Endothelial cell of umbilical vein (primary cell): Measurements from ENCODE around the gene CLEC6A. TPM values are rescaled to one million over a fixed set of nuclear protein-coding genes. Genes with fewer than 3 reads are reported as not detected.

ENCODE experiments used
- BruUV-seq: library from RNA; stranded (reverse); fragments of 400-500 nt; replicated peaks from 2 replicates; lab custom pipeline; 2021; lab: Mats Ljungman, UMichigan
- CTCF ChIA-PET: fragments of 300-600, 350-600 bp; sonication (Branson Sonifier 250); formaldehyde crosslinking; loops from one replicate; lab custom pipeline; 2021; ENCODE audit warnings: antibody characterized with exemption, inconsistent platforms; lab: Charles Lee
- POLR2A ChIA-PET: fragments of 300-600, 350-600 bp; sonication (Branson Sonifier 250); formaldehyde crosslinking; loops from one replicate; lab custom pipeline; 2021; ENCODE audit warnings: antibody characterized with exemption, inconsistent platforms; lab: Charles Lee
- DNase-seq: peaks from one replicate; pipeline ENCODE4 v3.0.0-alpha.2; 2011; ENCODE audit warnings: low read depth, low spot score
- FAIRE-seq: peaks from 2 replicates; lab custom pipeline; 2011; peaks lifted over from hg19 to GRCh38; lab: Jason Lieb, UNC
- H2AFZ ChIP-seq: 2 replicates; pipeline ENCODE4 v1.6.0; 2012; ENCODE audit warnings: low read depth, low read length, control low read depth, inconsistent platforms
- H3K27ac ChIP-seq: 2 replicates; pipeline ENCODE4 v1.5.1; 2011; ENCODE audit warnings: low read depth, mild to moderate bottlenecking, control low read depth, low read length, moderate library complexity; ENCODE audit not compliant: insufficient read depth
- H3K27me3 ChIP-seq, 2 experiments: 2 replicates each; pipeline versions ENCODE4 v1.6.0 to v1.6.1; 2011; ENCODE audit warnings: low read length in 2 of 2, mixed read lengths in 1 of 2; ENCODE audit not compliant: control insufficient read depth in 2 of 2, insufficient read depth in 2 of 2
- H3K36me3 ChIP-seq, 2 experiments: 2 replicates in 1 of 2; 3 replicates in 1 of 2; pipeline ENCODE4 v1.5.1; 2011; ENCODE audit warnings: low read length in 2 of 2, mild to moderate bottlenecking in 1 of 2, moderate library complexity in 1 of 2; ENCODE audit not compliant: control insufficient read depth in 2 of 2, insufficient read depth in 2 of 2; ENCODE audit errors: extremely low read depth in 1 of 2
- H3K4me1 ChIP-seq: 3 replicates; pipeline ENCODE4 v1.5.1; 2011; ENCODE audit warnings: mild to moderate bottlenecking, low read length; ENCODE audit not compliant: control insufficient read depth, insufficient read depth; ENCODE audit errors: extremely low read depth
- H3K4me2 ChIP-seq: 2 replicates; pipeline ENCODE4 v1.6.1; 2011; ENCODE audit warnings: low read length, control low read depth, mixed read lengths; ENCODE audit not compliant: insufficient read depth
- H3K4me3 ChIP-seq, 3 experiments: fragments of 200-600 bp in 1 of 3; sonication (generic), shearing (Covaris generic) in 1 of 3; replicated peaks in 1 of 3; 2 replicates each; pipeline ENCODE4 v1.5.1; 2011 to 2016; ENCODE audit warnings: control low read depth in 3 of 3, low read length in 3 of 3, mild to moderate bottlenecking in 2 of 3, inconsistent platforms in 1 of 3, low read depth in 1 of 3, moderate library complexity in 1 of 3; ENCODE audit not compliant: insufficient read depth in 1 of 3
- H3K79me2 ChIP-seq: 2 replicates; pipeline ENCODE4 v1.6.0; 2012; ENCODE audit warnings: low read length, inconsistent platforms; ENCODE audit not compliant: control insufficient read depth, insufficient read depth
- H3K9ac ChIP-seq: replicated peaks from 2 replicates; pipeline ENCODE3; 2011; ENCODE audit warnings: low read length, control low read depth; ENCODE audit not compliant: insufficient read depth; ENCODE audit errors: extremely low read depth
- H3K9me1 ChIP-seq: replicated peaks from 3 replicates; pipeline ENCODE4 v1.6.0; 2011; ENCODE audit warnings: mild to moderate bottlenecking, low read length; ENCODE audit not compliant: control insufficient read depth, insufficient read depth; ENCODE audit errors: extremely low read depth
- H3K9me3 ChIP-seq: replicated peaks from 2 replicates; pipeline ENCODE4 v1.5.1; 2012; ENCODE audit warnings: low read length, inconsistent platforms; ENCODE audit not compliant: control insufficient read depth, insufficient read depth
- H4K20me1 ChIP-seq: replicated peaks from 2 replicates; pipeline ENCODE3; 2011; ENCODE audit warnings: mild to moderate bottlenecking, low read length; ENCODE audit not compliant: control insufficient read depth, insufficient read depth; ENCODE audit errors: extremely low read depth
- FOS ChIP-seq: IDR thresholded peaks from 2 replicates; pipeline ENCODE4 v1.6.1; 2011; ENCODE audit warnings: mild to moderate bottlenecking, low read length, moderate library complexity, borderline replicate concordance; ENCODE audit not compliant: insufficient read depth
- GATA2 ChIP-seq: IDR thresholded peaks from 2 replicates; pipeline ENCODE4 v1.7.0; 2011; ENCODE audit warnings: low read depth, mild to moderate bottlenecking, moderate library complexity, mixed read lengths, low read length; ENCODE audit not compliant: insufficient read length, insufficient read depth
- JUN ChIP-seq: IDR thresholded peaks from 2 replicates; pipeline ENCODE4 v1.6.1; 2011; ENCODE audit warnings: borderline replicate concordance, low read depth; ENCODE audit not compliant: insufficient read length, insufficient read depth
- MYC ChIP-seq: IDR thresholded peaks from one replicate; pipeline ENCODE4 v1.6.1; 2011; ENCODE audit warnings: mild to moderate bottlenecking, low read depth, low read length
- POLR2A ChIP-seq: IDR thresholded peaks from 2 replicates; pipeline ENCODE4 v1.6.1; 2012; ENCODE audit warnings: low read depth, mild to moderate bottlenecking, control low read depth, low read length
- dilution Hi-C: fragments of 300-500 bp; cut with MboI; formaldehyde crosslinking; loops from one replicate; pipeline ENCODE4 v1.15.0; 2019; ENCODE audit warnings: low sequenced_read_pairs; ENCODE audit not compliant: extremely low pct_ligation_motif_present
- intact Hi-C: fragments of 100-400 bp; cut with micrococcal nuclease; formaldehyde crosslinking; loops from one replicate; pipeline ENCODE4 v1.10.0; 2022
- polyA plus RNA-seq, 4 experiments: library from polyadenylated mRNA; depleted of rRNA in 3 of 4; stranded (reverse) in 3 of 4; unstranded in 1 of 4; fragments of >200 nt; gene quantifications; 2 replicates each; pipeline versions ENCODE4 v1.2.1 to v1.2.3, GENCODE V29; 2011 to 2012; ENCODE audit warnings: missing spikeins in 1 of 4
- total RNA-seq: library from RNA; stranded (reverse); gene quantifications from 2 replicates; pipeline ENCODE4 v1.2.3, GENCODE V29; 2021
- TF ChIP-seq, protein P1 (sequence below), 2 donors: IDR thresholded peaks; 1 replicate in 1 of 2; 2 replicates in 1 of 2; pipeline ENCODE4 v1.5.1; 2011; ENCODE audit warnings: low read length in 2 of 2, mild to moderate bottlenecking in 2 of 2, moderate library complexity in 2 of 2, control low read depth in 1 of 2, inconsistent platforms in 1 of 2, low read depth in 1 of 2; ENCODE audit not compliant: insufficient read depth in 1 of 2; ENCODE audit errors: extremely low read depth in 1 of 2
- TF ChIP-seq, protein P2 (sequence below): IDR thresholded peaks from 2 replicates; pipeline ENCODE4 v1.6.1; 2011; ENCODE audit not compliant: insufficient read depth, insufficient read length

The CLEC6A gene
- total and polyA plus RNA-seq, 2 donors (not counting 3 experiments of a cell fraction or from before 2014, with no cell fraction given) = not detected

DNA sequence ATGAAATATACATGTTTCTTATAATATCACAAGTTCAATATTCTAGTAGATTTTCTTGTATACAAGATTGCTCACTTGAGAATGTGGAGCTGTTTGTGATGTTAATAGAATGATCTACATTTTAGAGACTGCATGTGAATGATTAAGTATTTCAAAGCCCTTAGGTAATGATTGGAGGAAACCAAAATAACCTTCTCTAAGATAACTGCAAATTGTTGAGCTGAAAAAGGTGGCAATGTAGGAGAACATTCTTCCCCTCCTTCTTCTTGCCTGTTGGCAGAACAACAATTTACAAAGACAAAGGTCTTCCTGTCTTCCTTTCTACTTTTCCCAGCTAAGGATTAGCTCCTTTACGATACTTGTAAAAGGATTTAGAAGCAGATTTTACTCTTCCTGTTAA, 2.0 kb upstream of the CLEC6A start:
- Histone ChIP-seq H3K27ac (no peak overlapping the region), H3K36me3 (no peaks in the 10 kb centered on the region), H3K9me1 (no peaks in the 10 kb centered on the region), H3K4me2 (no peak overlapping the region), H3K4me3 (no peak overlapping the region), H2AFZ (no peak overlapping the region), H3K27me3 (peaks cover 0 to 3% of the 10 kb centered on the region in 2 experiments), H4K20me1 (no peaks in the 10 kb centered on the region), H3K4me1 (no peaks in the 10 kb centered on the region), H3K79me2 (no peaks in the 10 kb centered on the region), H3K9ac (no peak overlapping the region), H3K9me3 (no peaks in the 10 kb centered on the region)
- DNase-seq (no peak), FAIRE-seq (no peak)
- no TSS peak for BruUV-seq
- TF ChIP-seq, protein P1, sequence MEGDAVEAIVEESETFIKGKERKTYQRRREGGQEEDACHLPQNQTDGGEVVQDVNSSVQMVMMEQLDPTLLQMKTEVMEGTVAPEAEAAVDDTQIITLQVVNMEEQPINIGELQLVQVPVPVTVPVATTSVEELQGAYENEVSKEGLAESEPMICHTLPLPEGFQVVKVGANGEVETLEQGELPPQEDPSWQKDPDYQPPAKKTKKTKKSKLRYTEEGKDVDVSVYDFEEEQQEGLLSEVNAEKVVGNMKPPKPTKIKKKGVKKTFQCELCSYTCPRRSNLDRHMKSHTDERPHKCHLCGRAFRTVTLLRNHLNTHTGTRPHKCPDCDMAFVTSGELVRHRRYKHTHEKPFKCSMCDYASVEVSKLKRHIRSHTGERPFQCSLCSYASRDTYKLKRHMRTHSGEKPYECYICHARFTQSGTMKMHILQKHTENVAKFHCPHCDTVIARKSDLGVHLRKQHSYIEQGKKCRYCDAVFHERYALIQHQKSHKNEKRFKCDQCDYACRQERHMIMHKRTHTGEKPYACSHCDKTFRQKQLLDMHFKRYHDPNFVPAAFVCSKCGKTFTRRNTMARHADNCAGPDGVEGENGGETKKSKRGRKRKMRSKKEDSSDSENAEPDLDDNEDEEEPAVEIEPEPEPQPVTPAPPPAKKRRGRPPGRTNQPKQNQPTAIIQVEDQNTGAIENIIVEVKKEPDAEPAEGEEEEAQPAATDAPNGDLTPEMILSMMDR (IDR thresholded peaks at IDR 0.05; ENCODE audit: extremely low read depth in 1 of 2, insufficient read depth in 1 of 2, low read depth in 1 of 2, low read length in 2 of 2) = no peak
- TF ChIP-seq GATA2 (no peak), JUN (no peak), FOS (no peak), MYC (no peak), POLR2A (no peak)
- TF ChIP-seq, protein P2, sequence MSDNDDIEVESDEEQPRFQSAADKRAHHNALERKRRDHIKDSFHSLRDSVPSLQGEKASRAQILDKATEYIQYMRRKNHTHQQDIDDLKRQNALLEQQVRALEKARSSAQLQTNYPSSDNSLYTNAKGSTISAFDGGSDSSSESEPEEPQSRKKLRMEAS = no peak
- intact Hi-C loops = no loop called here
- dilution Hi-C loops = no loop called here
- ChIA-PET CTCF (interaction anchor here (1.3 to 1.7 kb wide), 2 partner anchors 91 to 155 kb away, joined by 3 to 6 read pairs; no protein-coding TSS in a partner anchor), POLR2A (no interaction called here)
